GM23338 (cell line): ENCODE measurements around the gene CHMP5. TPM values are rescaled to one million over a fixed set of nuclear protein-coding genes. Genes with fewer than 3 reads are reported as not detected.
A peak's percentile ranks its signal among the peaks of the same experiment; 100 is the strongest.

Experiments used
- ATAC-seq: fragments of 200-7000 bp; cut with Tn5 transposase; 3 replicates; pipeline ENCODE4 v1.9.1; 2020
- DNase-seq: peaks from one replicate; pipeline ENCODE4 v3.0.0-alpha.2; 2015; ENCODE audit warnings: low spot score
- H2AFZ ChIP-seq: fragments of 200-600 bp; sonication (generic); 2 replicates; pipeline ENCODE4 v1.8.0; 2016; ENCODE audit warnings: antibody characterized with exemption, mild to moderate bottlenecking, moderate library complexity
- H3F3A ChIP-seq: fragments of 200-600 bp; sonication (generic); replicated peaks from 2 replicates; pipeline ENCODE4 v1.8.0; 2017; ENCODE audit warnings: antibody characterized with exemption, mixed run types, low read depth
- H3K27ac ChIP-seq: fragments of 200-600 bp; sonication (generic); 2 replicates; pipeline ENCODE4 v1.6.1; 2016; ENCODE audit warnings: low read depth
- H3K27me3 ChIP-seq: fragments of 200-600 bp; sonication (generic); 2 replicates; pipeline ENCODE4 v1.8.0; 2016; ENCODE audit warnings: mild to moderate bottlenecking, mixed run types, moderate library complexity; ENCODE audit not compliant: insufficient read depth
- H3K36me3 ChIP-seq: fragments of 200-600 bp; sonication (generic); 2 replicates; pipeline ENCODE4 v1.8.0; 2016; ENCODE audit warnings: mild to moderate bottlenecking; ENCODE audit not compliant: insufficient read depth
- H3K4me1 ChIP-seq: fragments of 200-600 bp; sonication (generic); 2 replicates; pipeline ENCODE4 v1.8.0; 2016; ENCODE audit warnings: mild to moderate bottlenecking, moderate library complexity; ENCODE audit not compliant: insufficient read depth
- H3K4me2 ChIP-seq: fragments of 200-600 bp; sonication (generic); 2 replicates; pipeline ENCODE4 v1.7.1; 2017; ENCODE audit warnings: mixed run types
- H3K4me3 ChIP-seq: fragments of 200-600 bp; sonication (generic); 2 replicates; pipeline ENCODE4 v1.6.1; 2016; ENCODE audit warnings: mixed run types
- H3K79me2 ChIP-seq: fragments of 200-600 bp; sonication (generic); replicated peaks from 2 replicates; pipeline ENCODE4 v1.8.0; 2017; ENCODE audit warnings: mild to moderate bottlenecking; ENCODE audit not compliant: insufficient read depth
- H3K9me2 ChIP-seq: fragments of 200-600 bp; sonication (generic); 2 replicates; pipeline ENCODE4 v1.8.0; 2017; ENCODE audit not compliant: insufficient read depth
- H4K20me1 ChIP-seq: fragments of 200-600 bp; sonication (generic); replicated peaks from 2 replicates; pipeline ENCODE4 v1.8.0; 2017; ENCODE audit warnings: mild to moderate bottlenecking; ENCODE audit not compliant: insufficient read depth
- H3K27ac Mint-ChIP-seq: 2 replicates; pipeline ENCODE4 v1.8.0; 2020; ENCODE audit warnings: inconsistent platforms, mild to moderate bottlenecking, moderate library complexity, mixed read lengths
- H3K27me3 Mint-ChIP-seq: 3 replicates; pipeline ENCODE4 v1.8.0; 2022; ENCODE audit warnings: low read depth, mild to moderate bottlenecking, moderate library complexity, mixed read lengths, inconsistent platforms; ENCODE audit not compliant: insufficient read depth, poor library complexity
- H3K36me3 Mint-ChIP-seq: 3 replicates; pipeline ENCODE4 v1.8.0; 2021; ENCODE audit warnings: low read depth, mild to moderate bottlenecking, inconsistent platforms, moderate library complexity, mixed read lengths
- H3K4me1 Mint-ChIP-seq: 3 replicates; pipeline ENCODE4 v1.8.0; 2020; ENCODE audit warnings: mild to moderate bottlenecking, inconsistent platforms, mixed read lengths
- H3K4me3 Mint-ChIP-seq: 3 replicates; pipeline ENCODE4 v1.8.0; 2021; ENCODE audit warnings: moderate library complexity, mild to moderate bottlenecking, inconsistent platforms, mixed read lengths
- H3K9me3 Mint-ChIP-seq: 3 replicates; pipeline ENCODE4 v1.8.0; 2020; ENCODE audit warnings: moderate library complexity, mild to moderate bottlenecking, inconsistent platforms, mixed read lengths
- CREB1 ChIP-seq: fragments of 250-450 bp; sonication (Bioruptor Pico); IDR thresholded peaks from 2 replicates; pipeline ENCODE4 v1.5.0; 2020; ENCODE audit warnings: low read depth, mild to moderate bottlenecking, moderate library complexity
- EZH2 ChIP-seq: fragments of 200-600 bp; sonication (generic); IDR thresholded peaks from one replicate; pipeline ENCODE4 v1.8.0; 2017; ENCODE audit warnings: antibody characterized with exemption, mild to moderate bottlenecking, low read depth; ENCODE audit not compliant: unreplicated experiment
- EZH2phosphoT487 ChIP-seq: fragments of 200-600 bp; sonication (generic); IDR thresholded peaks from one replicate; pipeline ENCODE4 v1.8.1; 2018; ENCODE audit warnings: antibody characterized with exemption; ENCODE audit not compliant: unreplicated experiment
- JUNB ChIP-seq: IDR thresholded peaks from one replicate; pipeline ENCODE4 v1.6.1; 2016; ENCODE audit warnings: antibody characterized with exemption; ENCODE audit not compliant: unreplicated experiment
- NANOG ChIP-seq: IDR thresholded peaks from 2 replicates; pipeline ENCODE4 v1.6.1; 2016; ENCODE audit warnings: antibody characterized with exemption, borderline replicate concordance
- POLR2AphosphoS5 ChIP-seq: IDR thresholded peaks from 2 replicates; pipeline ENCODE4 v1.6.1; 2016; ENCODE audit warnings: antibody characterized with exemption, low read depth
- STAT1 ChIP-seq: IDR thresholded peaks from one replicate; pipeline ENCODE4 v1.6.1; 2016; ENCODE audit warnings: antibody characterized with exemption; ENCODE audit not compliant: unreplicated experiment
- ZNF114 ChIP-seq: fragments of 250-450 bp; sonication (Bioruptor Pico); IDR thresholded peaks from 2 replicates; pipeline ENCODE4 v1.5.0; 2020; ENCODE audit warnings: mild to moderate bottlenecking, moderate library complexity
- ZNF331 ChIP-seq: fragments of 250-450 bp; sonication (Bioruptor Pico); IDR thresholded peaks from 2 replicates; pipeline ENCODE4 v1.5.0; 2020; ENCODE audit warnings: low read depth, mild to moderate bottlenecking, moderate library complexity
- polyA plus RNA-seq: library from polyadenylated mRNA; unstranded; fragments of >200 nt; fragmentation: Nextera tagmentation; extraction: Ambion mirVana; gene quantifications from 2 replicates; pipeline ENCODE4 v1.2.1, GENCODE V29; 2016
- total RNA-seq: library from RNA; depleted of rRNA; stranded (reverse); fragments of >200 nt; shearing (Covaris generic); gene quantifications from 2 replicates; pipeline ENCODE4 v1.2.3, GENCODE V29; 2014
- TF ChIP-seq, protein P1 (sequence below), 2 experiments: fragments of 200-600 bp in 1 of 2; sonication (generic) in 1 of 2; conservative IDR thresholded peaks; 2 replicates each; pipeline versions ENCODE4 v1.5.1 to v1.6.1; 2016 to 2017; ENCODE audit warnings: antibody characterized with exemption in 2 of 2, low read depth in 2 of 2, mild to moderate bottlenecking in 2 of 2, moderate library complexity in 1 of 2
- TF ChIP-seq, protein P2 (sequence below): IDR thresholded peaks from one replicate; pipeline ENCODE4 v1.6.1; 2018; ENCODE audit warnings: antibody characterized with exemption; ENCODE audit not compliant: unreplicated experiment
- TF ChIP-seq, protein P3 (sequence below): IDR thresholded peaks from 2 replicates; pipeline ENCODE4 v1.6.1; 2016; ENCODE audit warnings: antibody characterized with exemption

The CHMP5 gene
- total and polyA plus RNA-seq, 2 experiments from 2014 or later: 30.9 to 77.8 TPM

DNA sequence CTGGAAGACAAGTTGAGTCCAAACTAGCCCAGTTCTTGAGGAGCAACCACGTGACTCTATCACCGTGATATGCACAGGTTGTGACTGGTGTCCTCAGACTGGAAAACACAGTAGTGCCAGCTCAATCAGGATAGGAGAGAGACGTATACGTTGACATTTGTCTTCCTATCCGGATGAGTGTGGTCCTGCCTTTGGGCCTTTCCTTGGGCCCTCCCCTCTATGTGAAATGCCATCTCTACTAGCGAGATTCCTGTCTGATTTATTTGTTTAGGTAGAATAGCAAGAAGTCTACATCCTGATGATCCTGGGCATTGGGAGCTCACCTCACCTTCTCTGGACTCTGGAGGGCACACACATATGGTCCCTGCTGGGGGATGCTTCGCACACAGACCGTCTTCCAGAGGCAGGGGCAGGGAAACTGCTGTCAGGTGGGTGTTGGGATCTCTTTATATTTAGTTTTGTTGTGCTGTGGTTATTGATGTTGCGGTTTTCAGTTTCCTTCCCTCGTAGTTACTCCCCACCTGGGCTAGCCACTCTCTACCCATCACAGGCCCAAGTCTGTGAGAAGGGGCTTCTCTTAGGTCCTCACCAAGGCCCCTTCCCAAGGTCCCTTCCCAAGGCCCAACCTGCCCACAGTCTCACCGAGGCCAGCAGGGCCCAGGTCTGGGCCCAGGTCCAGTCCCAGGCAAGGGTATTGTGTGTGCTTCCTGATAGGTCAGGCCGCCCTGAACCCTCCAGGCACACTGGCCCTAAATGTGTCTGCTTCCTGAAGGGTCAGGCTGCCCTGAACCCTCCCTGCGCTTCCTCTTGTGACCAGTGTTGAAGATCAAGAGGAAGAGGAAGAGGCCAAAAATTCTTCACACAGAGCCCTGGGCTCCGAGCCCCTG is 43.9 kb upstream of the CHMP5 start:
- no peak overlapping the region for H3K4me3 ChIP-seq
- no peaks in the 10 kb centered on the region for H3K4me1 ChIP-seq
- no peak overlapping the region for H3K27ac ChIP-seq
- Mint-ChIP-seq H3K4me3 (no peak overlapping the region), H3K27ac (no peak overlapping the region), H3K4me1 (peaks cover 7% of the 10 kb centered on the region), H3K36me3 (no peaks in the 10 kb centered on the region), H3K27me3 (no peaks in the 10 kb centered on the region), H3K9me3 (no peaks in the 10 kb centered on the region)
- TF ChIP-seq CREB1 (CRISPR knock-in tag) (no peak), ZNF114 (no peak), JUNB (no peak), NANOG (no peak), ZNF331 (CRISPR knock-in tag) (no peak), POLR2AphosphoS5 (no peak), EZH2 (no peak), EZH2phosphoT487 (no peak), STAT1 (no peak)
- TF ChIP-seq, protein P1, sequence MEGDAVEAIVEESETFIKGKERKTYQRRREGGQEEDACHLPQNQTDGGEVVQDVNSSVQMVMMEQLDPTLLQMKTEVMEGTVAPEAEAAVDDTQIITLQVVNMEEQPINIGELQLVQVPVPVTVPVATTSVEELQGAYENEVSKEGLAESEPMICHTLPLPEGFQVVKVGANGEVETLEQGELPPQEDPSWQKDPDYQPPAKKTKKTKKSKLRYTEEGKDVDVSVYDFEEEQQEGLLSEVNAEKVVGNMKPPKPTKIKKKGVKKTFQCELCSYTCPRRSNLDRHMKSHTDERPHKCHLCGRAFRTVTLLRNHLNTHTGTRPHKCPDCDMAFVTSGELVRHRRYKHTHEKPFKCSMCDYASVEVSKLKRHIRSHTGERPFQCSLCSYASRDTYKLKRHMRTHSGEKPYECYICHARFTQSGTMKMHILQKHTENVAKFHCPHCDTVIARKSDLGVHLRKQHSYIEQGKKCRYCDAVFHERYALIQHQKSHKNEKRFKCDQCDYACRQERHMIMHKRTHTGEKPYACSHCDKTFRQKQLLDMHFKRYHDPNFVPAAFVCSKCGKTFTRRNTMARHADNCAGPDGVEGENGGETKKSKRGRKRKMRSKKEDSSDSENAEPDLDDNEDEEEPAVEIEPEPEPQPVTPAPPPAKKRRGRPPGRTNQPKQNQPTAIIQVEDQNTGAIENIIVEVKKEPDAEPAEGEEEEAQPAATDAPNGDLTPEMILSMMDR (conservative IDR thresholded peaks at IDR 0.05; ENCODE audit: low read depth in 2 of 2): no peak
- TF ChIP-seq, protein P2, sequence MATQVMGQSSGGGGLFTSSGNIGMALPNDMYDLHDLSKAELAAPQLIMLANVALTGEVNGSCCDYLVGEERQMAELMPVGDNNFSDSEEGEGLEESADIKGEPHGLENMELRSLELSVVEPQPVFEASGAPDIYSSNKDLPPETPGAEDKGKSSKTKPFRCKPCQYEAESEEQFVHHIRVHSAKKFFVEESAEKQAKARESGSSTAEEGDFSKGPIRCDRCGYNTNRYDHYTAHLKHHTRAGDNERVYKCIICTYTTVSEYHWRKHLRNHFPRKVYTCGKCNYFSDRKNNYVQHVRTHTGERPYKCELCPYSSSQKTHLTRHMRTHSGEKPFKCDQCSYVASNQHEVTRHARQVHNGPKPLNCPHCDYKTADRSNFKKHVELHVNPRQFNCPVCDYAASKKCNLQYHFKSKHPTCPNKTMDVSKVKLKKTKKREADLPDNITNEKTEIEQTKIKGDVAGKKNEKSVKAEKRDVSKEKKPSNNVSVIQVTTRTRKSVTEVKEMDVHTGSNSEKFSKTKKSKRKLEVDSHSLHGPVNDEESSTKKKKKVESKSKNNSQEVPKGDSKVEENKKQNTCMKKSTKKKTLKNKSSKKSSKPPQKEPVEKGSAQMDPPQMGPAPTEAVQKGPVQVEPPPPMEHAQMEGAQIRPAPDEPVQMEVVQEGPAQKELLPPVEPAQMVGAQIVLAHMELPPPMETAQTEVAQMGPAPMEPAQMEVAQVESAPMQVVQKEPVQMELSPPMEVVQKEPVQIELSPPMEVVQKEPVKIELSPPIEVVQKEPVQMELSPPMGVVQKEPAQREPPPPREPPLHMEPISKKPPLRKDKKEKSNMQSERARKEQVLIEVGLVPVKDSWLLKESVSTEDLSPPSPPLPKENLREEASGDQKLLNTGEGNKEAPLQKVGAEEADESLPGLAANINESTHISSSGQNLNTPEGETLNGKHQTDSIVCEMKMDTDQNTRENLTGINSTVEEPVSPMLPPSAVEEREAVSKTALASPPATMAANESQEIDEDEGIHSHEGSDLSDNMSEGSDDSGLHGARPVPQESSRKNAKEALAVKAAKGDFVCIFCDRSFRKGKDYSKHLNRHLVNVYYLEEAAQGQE: no peak
- TF ChIP-seq, protein P3, sequence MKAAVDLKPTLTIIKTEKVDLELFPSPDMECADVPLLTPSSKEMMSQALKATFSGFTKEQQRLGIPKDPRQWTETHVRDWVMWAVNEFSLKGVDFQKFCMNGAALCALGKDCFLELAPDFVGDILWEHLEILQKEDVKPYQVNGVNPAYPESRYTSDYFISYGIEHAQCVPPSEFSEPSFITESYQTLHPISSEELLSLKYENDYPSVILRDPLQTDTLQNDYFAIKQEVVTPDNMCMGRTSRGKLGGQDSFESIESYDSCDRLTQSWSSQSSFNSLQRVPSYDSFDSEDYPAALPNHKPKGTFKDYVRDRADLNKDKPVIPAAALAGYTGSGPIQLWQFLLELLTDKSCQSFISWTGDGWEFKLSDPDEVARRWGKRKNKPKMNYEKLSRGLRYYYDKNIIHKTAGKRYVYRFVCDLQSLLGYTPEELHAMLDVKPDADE: no peak
- H3K27me3 ChIP-seq: no peaks in the 10 kb centered on the region
- ATAC-seq: no peak
- no peaks in the 10 kb centered on the region for H3K79me2 ChIP-seq
- H3F3A ChIP-seq: no peaks in the 10 kb centered on the region
- H3K9me2 ChIP-seq: no peaks in the 10 kb centered on the region
- H2AFZ ChIP-seq: 0 out of 2 replicates have a peak overlapping the region, but pooled peaks have one; percentile 10
- H4K20me1 ChIP-seq: no peaks in the 10 kb centered on the region
- no peaks in the 10 kb centered on the region for H3K36me3 ChIP-seq
- H3K4me2 ChIP-seq: no peak overlapping the region
- no peak for DNase-seq
